NCI-H146 (cell line): ENCODE data around the gene MAD2L2.

Experiments
- DNase-seq: peaks from one replicate; lab custom pipeline; 2025; lab: John Stamatoyannopoulos, UW

MAD2L2 gene

GRCh38 chr1:11704691-11705475 lies 23.9 kb upstream of the MAD2L2 start:
- no peak for DNase-seq

GRCh38 chr1:11704194-11704529 lies 23.2 kb upstream of the MAD2L2 start:
- DNase-seq: no peak

- DNase-seq: no peak
Observed at GRCh38 chr1:11703357-11704193, 22.6 kb upstream of the MAD2L2 start.

DNA sequence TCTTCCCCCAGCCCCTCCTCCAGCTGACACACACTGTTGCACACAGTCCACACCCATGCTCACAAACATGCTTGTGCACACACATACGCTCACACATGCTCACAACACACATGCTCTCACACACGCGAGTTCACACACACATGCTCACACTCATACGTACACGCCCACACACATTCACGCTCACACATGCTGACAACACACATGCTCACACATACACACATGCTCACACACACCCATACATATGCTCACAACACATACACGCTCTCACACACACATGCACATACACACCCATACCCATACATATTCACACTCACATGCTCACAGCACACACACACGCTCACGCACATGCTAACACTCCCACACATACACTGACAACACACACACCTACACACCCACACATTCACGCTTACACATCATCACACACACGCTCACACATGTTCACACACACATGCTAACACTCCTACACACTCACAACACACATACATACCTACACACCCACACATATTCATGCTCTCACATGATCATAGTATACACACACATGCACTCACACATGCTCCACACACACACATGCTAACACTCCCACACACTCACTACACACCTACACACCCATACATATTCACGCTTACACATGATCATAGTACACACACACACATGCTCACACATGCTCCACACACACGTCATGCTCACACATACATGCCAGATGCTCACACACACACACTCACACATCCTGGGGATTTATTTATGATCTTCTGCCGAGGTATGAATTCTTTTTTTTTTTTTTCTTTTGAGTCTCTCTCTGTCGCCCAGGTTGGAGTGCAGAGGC lies 21.2 kb upstream of the MAD2L2 start:
- no peak for DNase-seq

DNA sequence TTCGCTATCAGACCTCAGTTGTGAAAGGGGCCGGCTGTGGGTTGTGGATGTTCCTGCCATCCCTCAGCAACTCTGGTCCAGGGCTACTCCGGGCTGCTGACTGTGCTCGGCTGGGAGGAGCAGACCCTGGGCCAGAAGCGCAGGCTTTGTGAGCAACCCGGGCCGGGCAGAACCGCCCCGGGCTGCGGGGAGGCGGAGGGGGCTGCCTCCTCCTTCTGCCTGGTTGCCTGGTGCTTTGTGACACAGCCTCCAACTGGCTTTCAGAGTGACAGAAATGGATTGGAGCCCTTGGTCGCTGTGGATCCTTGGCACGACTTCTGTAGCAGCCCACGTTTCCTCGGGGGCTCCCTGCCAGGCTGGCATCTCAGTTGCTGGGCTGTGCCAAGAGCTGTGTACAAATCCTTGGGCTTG lies 20.6 kb upstream of the MAD2L2 start:
- DNase-seq: no peak

- DNase-seq: no peak
Observed at GRCh38 chr1:11700601-11701467, 19.9 kb upstream of the MAD2L2 start.

DNA sequence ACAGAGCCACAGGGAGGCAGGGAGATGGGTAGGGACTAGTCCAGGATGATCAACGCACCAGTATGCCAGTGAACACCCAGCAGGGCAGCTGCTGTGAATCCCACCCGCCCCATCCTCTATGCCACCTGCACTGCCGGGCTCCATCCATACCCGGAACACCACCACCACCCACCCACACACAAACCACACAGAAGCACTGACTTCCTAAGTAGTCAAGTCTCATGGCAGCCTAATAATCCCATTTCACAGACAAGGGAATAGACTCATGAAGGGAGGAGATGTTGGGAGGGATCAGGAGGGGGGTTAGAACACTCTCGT lies 16.9 kb upstream of the MAD2L2 start:
- no peak for DNase-seq

- no peak for DNase-seq
Observed at GRCh38 chr1:11697188-11697892, 16.4 kb upstream of the MAD2L2 start.

GRCh38 chr1:11695861-11696260 lies 14.9 kb upstream of the MAD2L2 start:
- no peak for DNase-seq

- no peak for DNase-seq
Observed at GRCh38 chr1:11693917-11694316, 13.0 kb upstream of the MAD2L2 start.

GRCh38 chr1:11693024-11693590 lies 12.2 kb upstream of the MAD2L2 start:
- no peak for DNase-seq

- DNase-seq: no peak
Observed at GRCh38 chr1:11691928-11692711, 11.2 kb upstream of the MAD2L2 start.

GRCh38 chr1:11691302-11691914 lies 10.5 kb upstream of the MAD2L2 start, which contains the start of gene DRAXIN:
DRAXIN (plus strand) TSS chr1:11691710; CDS start chr1:11706259, 14,549 bp downstream.
- DNase-seq: peak; percentile 74

- DNase-seq: peak; percentile 67
Observed at GRCh38 chr1:11690397-11691301, 9.7 kb upstream of the MAD2L2 start.

GRCh38 chr1:11688506-11688905 lies 7.6 kb upstream of the MAD2L2 start:
- no peak for DNase-seq

DNA sequence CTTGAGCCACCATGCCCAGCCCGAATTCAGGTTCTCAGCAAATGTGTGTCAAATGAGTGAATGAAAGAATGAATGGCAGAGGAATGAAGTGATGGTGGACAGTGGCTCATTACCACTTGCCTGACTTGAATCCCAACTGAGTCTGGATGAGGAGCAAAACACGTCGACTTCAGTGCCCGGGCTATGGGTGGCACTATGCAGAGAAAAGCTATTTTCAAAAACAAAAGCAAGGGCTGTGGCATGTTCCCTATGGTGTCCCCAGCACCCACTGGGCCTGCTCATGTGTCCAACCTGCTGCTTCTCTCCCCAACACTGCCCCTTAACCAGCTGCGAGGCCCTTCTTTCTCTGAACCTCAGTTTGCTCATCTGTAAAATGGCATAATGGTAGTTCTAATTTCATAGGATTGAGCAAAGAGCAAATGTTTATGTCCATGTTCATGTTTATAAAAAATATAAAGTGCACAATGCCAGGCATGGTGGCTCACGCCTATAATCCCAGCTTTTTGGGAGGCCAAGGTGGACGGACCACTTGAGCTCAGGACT lies 4.3 kb upstream of the MAD2L2 start:
- DNase-seq: no peak

DNA sequence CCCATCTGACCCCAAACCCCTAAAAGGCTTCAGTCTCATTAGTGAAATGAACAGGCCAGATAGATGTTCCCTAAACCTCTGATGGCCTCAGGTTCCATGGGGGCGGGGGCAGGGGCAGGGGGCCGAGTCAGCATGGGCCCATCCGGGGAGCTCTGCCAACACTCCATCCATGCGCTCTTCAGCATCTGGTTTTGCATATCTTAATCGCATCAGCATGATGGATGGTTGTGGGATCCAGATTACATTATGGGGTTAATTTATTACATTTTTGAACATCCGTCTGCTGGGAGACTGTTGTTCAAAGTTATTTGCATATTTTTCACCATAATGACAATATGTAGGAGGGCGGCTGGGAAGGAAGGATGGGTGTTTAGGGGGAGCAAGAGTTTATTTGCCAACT lies 3.1 kb upstream of the MAD2L2 start:
- no peak for DNase-seq

DNA sequence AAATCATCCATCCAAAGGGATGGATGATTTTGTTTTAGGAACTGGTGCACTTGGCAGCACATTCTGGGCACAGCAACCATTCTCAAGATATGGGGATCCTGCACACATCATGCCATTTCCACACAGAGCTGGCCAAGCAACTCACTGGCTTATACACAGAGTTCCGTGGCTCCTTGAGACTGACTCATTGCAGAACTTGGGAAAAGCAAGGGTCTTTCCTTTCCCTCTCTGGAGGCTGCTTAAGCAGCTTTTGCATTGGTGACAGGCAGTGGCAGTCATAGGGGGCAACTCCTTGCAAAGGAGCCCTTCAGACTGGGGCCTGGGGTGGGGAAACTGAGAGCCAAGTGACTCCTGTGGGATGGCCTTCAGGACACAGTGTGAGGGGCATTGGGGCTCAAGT lies 1.9 kb upstream of the MAD2L2 start:
- no peak for DNase-seq
